NB4 (cell line): ENCODE measurements around the gene CPT1B.

ENCODE experiments used
- CTCF ChIP-seq: IDR thresholded peaks from one replicate; pipeline ENCODE4 v1.5.1; 2012; ENCODE audit warnings: low read depth, low read length
- MAX ChIP-seq: IDR thresholded peaks from 2 replicates; pipeline ENCODE4 v1.6.1; 2011; ENCODE audit warnings: low read depth, low read length
- MYC ChIP-seq: IDR thresholded peaks from 2 replicates; pipeline ENCODE4 v1.6.1; 2011; ENCODE audit warnings: low read depth, low read length
- POLR2A ChIP-seq: IDR thresholded peaks from 2 replicates; pipeline ENCODE4 v1.6.1; 2011; ENCODE audit warnings: mild to moderate bottlenecking; ENCODE audit not compliant: insufficient read length; ENCODE audit errors: extremely low read depth

GRCh38 chr22:50536226-50536625, 42.0 kb downstream of the CPT1B start:
- TF ChIP-seq POLR2A (no peak), CTCF (no peak), MAX (no peak), MYC (no peak)
